Measurements from ENCODE around the gene TOP1. TPM values are rescaled to one million over a fixed set of nuclear protein-coding genes. Genes with fewer than 3 reads are reported as not detected.

TOP1 gene
- total and polyA plus RNA-seq, 2 donors from 2014 or later = 23.4 to 49.9 TPM

DNA sequence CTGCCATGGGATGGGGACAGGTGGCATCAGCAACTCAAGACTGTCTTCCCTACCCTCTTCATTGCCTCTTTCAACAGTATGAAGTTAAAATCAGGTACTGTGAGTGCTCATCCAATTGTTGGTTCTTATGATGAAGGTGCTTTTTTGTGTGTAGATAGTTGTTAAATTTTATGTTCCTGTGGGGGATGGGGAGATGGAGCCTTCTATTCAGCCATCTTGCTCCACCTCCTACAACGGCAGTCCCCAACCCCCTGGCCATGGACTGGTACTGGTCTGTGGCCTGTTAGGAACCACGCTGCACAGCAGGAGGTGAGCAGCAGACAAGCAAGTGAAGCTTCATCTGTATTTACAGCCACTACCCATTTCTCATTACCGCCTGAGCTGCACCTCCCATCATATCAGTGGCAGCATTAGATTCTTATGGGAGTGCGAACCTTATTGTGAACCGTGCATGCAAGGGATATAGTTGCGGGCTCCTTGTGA lies 47.8 kb upstream of the TOP1 start:
- TF ChIP-seq, protein P1, sequence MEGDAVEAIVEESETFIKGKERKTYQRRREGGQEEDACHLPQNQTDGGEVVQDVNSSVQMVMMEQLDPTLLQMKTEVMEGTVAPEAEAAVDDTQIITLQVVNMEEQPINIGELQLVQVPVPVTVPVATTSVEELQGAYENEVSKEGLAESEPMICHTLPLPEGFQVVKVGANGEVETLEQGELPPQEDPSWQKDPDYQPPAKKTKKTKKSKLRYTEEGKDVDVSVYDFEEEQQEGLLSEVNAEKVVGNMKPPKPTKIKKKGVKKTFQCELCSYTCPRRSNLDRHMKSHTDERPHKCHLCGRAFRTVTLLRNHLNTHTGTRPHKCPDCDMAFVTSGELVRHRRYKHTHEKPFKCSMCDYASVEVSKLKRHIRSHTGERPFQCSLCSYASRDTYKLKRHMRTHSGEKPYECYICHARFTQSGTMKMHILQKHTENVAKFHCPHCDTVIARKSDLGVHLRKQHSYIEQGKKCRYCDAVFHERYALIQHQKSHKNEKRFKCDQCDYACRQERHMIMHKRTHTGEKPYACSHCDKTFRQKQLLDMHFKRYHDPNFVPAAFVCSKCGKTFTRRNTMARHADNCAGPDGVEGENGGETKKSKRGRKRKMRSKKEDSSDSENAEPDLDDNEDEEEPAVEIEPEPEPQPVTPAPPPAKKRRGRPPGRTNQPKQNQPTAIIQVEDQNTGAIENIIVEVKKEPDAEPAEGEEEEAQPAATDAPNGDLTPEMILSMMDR (IDR thresholded peaks at IDR 0.05; ENCODE audit: borderline replicate concordance, extremely low read depth, insufficient read depth) = no peak
- intact Hi-C loops (cut with DNase I) = loop anchor here (10.0 kb wide), 1 partner anchor 114 kb away; no protein-coding TSS in a partner anchor
- Histone ChIP-seq H3K9me3 (ENCODE audit: control insufficient read depth in 2 of 3, insufficient read depth in 1 of 3, low read length in 3 of 3) (peaks cover 0 to 13% (median 3%) of the 10 kb centered on the region in 3 donors), H3K4me1 (ENCODE audit: control insufficient read depth in 2 of 3, insufficient read depth in 2 of 3, low read depth in 1 of 3, low read length in 3 of 3) (no peaks in the 10 kb centered on the region), H3K36me3 (ENCODE audit: control insufficient read depth in 2 of 3, insufficient read depth in 3 of 3, low read length in 3 of 3) (no peaks in the 10 kb centered on the region), H3K4me3 (ENCODE audit: low read length in 3 of 3) (no peak overlapping the region), H3K27me3 (ENCODE audit: control insufficient read depth, insufficient read depth, low read length) (no peaks in the 10 kb centered on the region), H3K27ac (ENCODE audit: low read depth in 2 of 2, low read length in 2 of 2) (no peak overlapping the region), H3K9ac (ENCODE audit: low read length in 3 of 3) (no peak overlapping the region)
- DNase-seq (no peak), FAIRE-seq (no peak)

DNA sequence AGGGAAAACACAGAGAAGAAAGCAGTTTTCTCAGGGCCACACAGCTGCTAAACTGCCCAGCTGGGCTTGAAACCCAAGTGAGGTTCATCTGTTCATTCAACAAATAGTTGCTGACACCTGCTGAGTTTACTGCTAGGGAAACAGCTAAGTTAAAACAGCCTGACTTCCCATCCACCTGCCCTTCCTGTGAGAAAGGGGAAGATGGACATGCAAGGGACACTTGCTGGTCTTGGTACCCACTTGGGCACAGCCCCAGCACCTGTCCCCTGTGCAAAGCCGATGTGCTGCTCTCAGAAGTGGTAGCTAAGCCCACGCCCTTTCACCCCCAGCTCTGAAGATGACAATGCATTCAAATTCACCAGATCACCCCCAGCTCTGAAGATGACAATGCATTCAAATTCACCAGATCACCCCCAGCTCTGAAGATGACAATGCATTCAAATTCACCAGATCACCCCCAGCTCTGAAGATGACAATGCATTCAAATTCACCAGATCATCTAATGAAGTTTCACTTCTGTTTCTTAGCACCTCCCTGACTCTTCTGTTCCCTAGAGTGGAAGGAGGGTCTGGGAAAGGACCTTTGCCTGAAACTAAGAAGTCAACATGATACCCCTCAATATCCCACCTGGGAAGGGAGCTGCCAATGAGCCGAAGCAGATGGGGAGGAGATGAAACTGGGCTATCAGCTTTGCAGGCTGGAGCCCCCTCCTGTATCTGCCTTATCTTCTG lies 46.0 kb upstream of the TOP1 start:
- Histone ChIP-seq H3K9ac (ENCODE audit: low read length in 3 of 3) (no peak overlapping the region), H3K4me1 (ENCODE audit: control insufficient read depth in 2 of 3, insufficient read depth in 2 of 3, low read depth in 1 of 3, low read length in 3 of 3) (no peaks in the 10 kb centered on the region), H3K27me3 (ENCODE audit: control insufficient read depth, insufficient read depth, low read length) (no peaks in the 10 kb centered on the region), H3K4me3 (ENCODE audit: low read length in 3 of 3) (no peak overlapping the region), H3K36me3 (ENCODE audit: control insufficient read depth in 2 of 3, insufficient read depth in 3 of 3, low read length in 3 of 3) (no peaks in the 10 kb centered on the region), H3K27ac (ENCODE audit: low read depth in 2 of 2, low read length in 2 of 2) (no peak overlapping the region), H3K9me3 (ENCODE audit: control insufficient read depth in 2 of 3, insufficient read depth in 1 of 3, low read length in 3 of 3) (peaks cover 0 to 4% (median 0%) of the 10 kb centered on the region in 3 donors)
- FAIRE-seq = no peak
- TF ChIP-seq, protein P1 (IDR thresholded peaks at IDR 0.05; ENCODE audit: borderline replicate concordance, extremely low read depth, insufficient read depth) = no peak
- intact Hi-C loops (cut with DNase I) = loop anchor here (10.0 kb wide), 1 partner anchor 112 kb away; no protein-coding TSS in a partner anchor
- DNase-seq = no peak

DNA sequence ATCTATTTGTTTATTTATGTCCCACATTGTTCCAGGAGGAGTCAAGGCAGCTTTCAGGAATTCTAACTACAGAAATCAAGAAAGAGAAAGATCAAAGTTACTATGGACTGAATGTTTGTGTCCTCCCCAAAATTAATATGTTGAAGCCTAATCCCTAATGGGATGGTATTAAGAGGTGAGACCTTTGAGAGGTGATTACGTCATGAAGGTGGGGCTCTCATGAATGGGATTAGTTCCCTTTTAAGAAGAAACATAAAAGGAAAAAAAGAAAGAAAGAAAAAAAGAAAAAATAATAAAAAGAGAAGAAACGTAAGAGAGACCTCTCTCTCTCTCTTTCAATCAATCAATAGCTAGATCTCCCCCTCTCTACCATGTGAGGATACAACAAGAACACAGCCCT lies 44.7 kb upstream of the TOP1 start:
- no peak for FAIRE-seq
- Histone ChIP-seq H3K36me3 (ENCODE audit: control insufficient read depth in 2 of 3, insufficient read depth in 3 of 3, low read length in 3 of 3) (no peaks in the 10 kb centered on the region), H3K4me1 (ENCODE audit: control insufficient read depth in 2 of 3, insufficient read depth in 2 of 3, low read depth in 1 of 3, low read length in 3 of 3) (no peaks in the 10 kb centered on the region), H3K4me3 (ENCODE audit: low read length in 3 of 3) (no peak overlapping the region), H3K27ac (ENCODE audit: low read depth in 2 of 2, low read length in 2 of 2) (no peak overlapping the region), H3K27me3 (ENCODE audit: control insufficient read depth, insufficient read depth, low read length) (no peaks in the 10 kb centered on the region), H3K9ac (ENCODE audit: low read length in 3 of 3) (no peak overlapping the region), H3K9me3 (ENCODE audit: control insufficient read depth in 2 of 3, insufficient read depth in 1 of 3, low read length in 3 of 3) (no peaks in the 10 kb centered on the region)
- intact Hi-C loops (cut with DNase I) = loop anchor here (10.0 kb wide), 1 partner anchor 111 kb away; no protein-coding TSS in a partner anchor
- TF ChIP-seq, protein P1 (IDR thresholded peaks at IDR 0.05; ENCODE audit: borderline replicate concordance, extremely low read depth, insufficient read depth) = no peak
- no peak for DNase-seq
